Measurements from ENCODE around the gene SOWAHA. TPM values are rescaled to one million over a fixed set of nuclear protein-coding genes. Genes with fewer than 3 reads are reported as not detected.

The SOWAHA gene
- not detected for total RNA-seq
- under 1 TPM in 2 of 3 donors, not detected in 1; 0.01 to 0.06 TPM for polyA plus RNA-seq
- long read RNA-seq, donor 1: 0 reads
- long read RNA-seq, donor 2: 0 reads

- Histone ChIP-seq H3K27me3 (ENCODE audit: insufficient read depth in 3 of 3, low read length in 2 of 3) (peaks cover 0 to 60% (median 14%) of the 10 kb centered on the region in 3 donors), H3K27ac (no peak within 1 kb of the TSS), H3K36me3 (ENCODE audit: insufficient read depth in 1 of 2, low read depth in 1 of 2) (no peaks in the 10 kb centered on the region), H3K9me3 (no peaks in the 10 kb centered on the region), H3K4me1 (peaks cover 2% of the 10 kb centered on the region), H3K4me3 (peak within 1 kb of the TSS; percentile 54)
- intact Hi-C loops (cut with DNase I): no loop called here
- TF ChIP-seq CTCF (IDR thresholded peaks at IDR 0.05): no peak
- DNase-seq: no peak
- ATAC-seq: no peak
- 4 to 6% (median 4%) methylated on average over 35 to 68 of the region's 68 CpGs for WGBS, 3 donors
Observed at GRCh38 chr5:132812781-132813598, at the start of gene SOWAHA. TSS of gene SOWAHA (plus strand) at chr5:132813302. CDS start at chr5:132813622, 320 bp downstream.

GRCh38 chr5:132764051-132764450 lies 49.1 kb upstream of the SOWAHA start:
- intact Hi-C loops (cut with DNase I): no loop called here
- Histone ChIP-seq H3K9me3 (no peaks in the 10 kb centered on the region), H3K4me3 (no peak overlapping the region), H3K36me3 (ENCODE audit: insufficient read depth in 1 of 2, low read depth in 1 of 2) (peaks cover 0 to 60% of the 10 kb centered on the region in 2 donors), H3K4me1 (peaks cover 4% of the 10 kb centered on the region), H3K27ac (no peak overlapping the region), H3K27me3 (ENCODE audit: insufficient read depth in 3 of 3, low read length in 2 of 3) (no peaks in the 10 kb centered on the region)
- 95 to 96% (median 95%) methylated on average over 10 of the region's 10 CpGs for WGBS, 3 donors
- ATAC-seq (no peak), DNase-seq (no peak)
- TF ChIP-seq CTCF (IDR thresholded peaks at IDR 0.05): no peak

GRCh38 chr5:132764671-132765238 lies 48.3 kb upstream of the SOWAHA start:
- WGBS, 3 donors: 85 to 96% (median 94%) methylated on average over 7 of the region's 7 CpGs
- H3K4me3 ChIP-seq: no peak overlapping the region
- no peaks in the 10 kb centered on the region for H3K27me3 ChIP-seq (ENCODE audit: insufficient read depth in 3 of 3, low read length in 2 of 3)
- H3K36me3 ChIP-seq (ENCODE audit: insufficient read depth in 1 of 2, low read depth in 1 of 2): peaks cover 0 to 54% of the 10 kb centered on the region in 2 donors
- ATAC-seq: no peak
- no peak for DNase-seq
- TF ChIP-seq CTCF (IDR thresholded peaks at IDR 0.05): no peak
- peaks cover 4% of the 10 kb centered on the region for H3K4me1 ChIP-seq
- no peak overlapping the region for H3K27ac ChIP-seq
- intact Hi-C loops (cut with DNase I): no loop called here
- no peaks in the 10 kb centered on the region for H3K9me3 ChIP-seq

- Histone ChIP-seq H3K27ac (no peak overlapping the region), H3K36me3 (ENCODE audit: insufficient read depth in 1 of 2, low read depth in 1 of 2) (peaks cover 0 to 47% of the 10 kb centered on the region in 2 donors), H3K4me3 (no peak overlapping the region), H3K27me3 (ENCODE audit: insufficient read depth in 3 of 3, low read length in 2 of 3) (no peaks in the 10 kb centered on the region), H3K9me3 (no peaks in the 10 kb centered on the region), H3K4me1 (peaks cover 4% of the 10 kb centered on the region)
- DNase-seq: peak; percentile 53 to 74
- no peak for TF ChIP-seq CTCF (IDR thresholded peaks at IDR 0.05)
- no peak for ATAC-seq
- 73 to 85% (median 78%) methylated on average over 10 to 12 of the region's 12 CpGs for WGBS, 3 donors
- intact Hi-C loops (cut with DNase I): no loop called here
Observed at GRCh38 chr5:132765311-132766019, 47.6 kb upstream of the SOWAHA start.
